Measurements from ENCODE around the gene TMPRSS6. TPM values are rescaled to one million over a fixed set of nuclear protein-coding genes. Genes with fewer than 3 reads are reported as not detected.

TMPRSS6 gene
- total and polyA plus RNA-seq, 2 of the 13 experiments (the other 11 are each of a cell fraction or from before 2014, with no cell fraction given), result 4.2 to 4.8 TPM

- BruUV-seq (replicated peaks), result no TSS peak
- WGBS (ENCODE audit: low lambda C conversion rate), result 34% methylated on average over 10 of the region's 11 CpGs
- ATAC-seq, result no peak
- no peak for DNase-seq (ENCODE audit: low spot score)
- no peaks in the 10 kb centered on the region for H3K36me3 ChIP-seq (replicated peaks in 1 of 2; ENCODE audit: control insufficient read depth in 1 of 2, insufficient read depth in 2 of 2, low read length in 2 of 2)
- H3K79me2 ChIP-seq (ENCODE audit: insufficient read depth, low read length), result no peaks in the 10 kb centered on the region
- TF ChIP-seq ZNF574 (CRISPR knock-in tag; IDR thresholded peaks at IDR 0.05), result no peak
- TF ChIP-seq WIZ (CRISPR knock-in tag; IDR thresholded peaks at IDR 0.05), result no peak
- no peak for TF ChIP-seq NKX3-1 (CRISPR knock-in tag; IDR thresholded peaks at IDR 0.05)
- no peak for TF ChIP-seq MAX (IDR thresholded peaks at IDR 0.05)
- ChIA-PET CTCF (ENCODE audit: low intra/inter-chr PET ratio, low total read pairs) (no interaction called here), POLR2A (no interaction called here)
- H3K27ac ChIP-seq (ENCODE audit: extremely low read length, insufficient read depth, low read length), result no peak overlapping the region
- H3K27me3 ChIP-seq (ENCODE audit: control insufficient read depth in 1 of 2, insufficient read depth in 2 of 2, low read length in 2 of 2), result peaks cover 3 to 14% of the 10 kb centered on the region in 2 experiments; a peak in 4 of 5 replicates
- peaks cover 27% of the 10 kb centered on the region for H3K4me1 ChIP-seq (ENCODE audit: insufficient read depth, low read length)
- H3K9ac ChIP-seq (ENCODE audit: insufficient read depth, low read depth, low read length), result no peak overlapping the region
- no peak overlapping the region for H3K4me2 ChIP-seq (ENCODE audit: low read depth, low read length)
- H2AFZ ChIP-seq (ENCODE audit: low read length), result no peak overlapping the region
- intact Hi-C loops (cut with micrococcal nuclease; ENCODE audit: unreplicated experiment) (no loop called here), in situ Hi-C loops (cut with HindIII; ENCODE audit: extremely low pct_ligation_motif_present, low pct_unique_long_range_greater_than_20kb) (no loop called here)
- no peaks in the 10 kb centered on the region for H3K9me3 ChIP-seq (ENCODE audit: low read length)
- no peak for FAIRE-seq
- H4K20me1 ChIP-seq (ENCODE audit: insufficient read depth, low read length), result no peaks in the 10 kb centered on the region
- H3K4me3 ChIP-seq (replicated peaks in 1 of 3; ENCODE audit: insufficient read depth in 1 of 3, low read depth in 2 of 3, low read length in 3 of 3), result no peak overlapping the region
Measured at GRCh38 chr22:37115032-37115431, 5.5 kb upstream of the TMPRSS6 start.

GRCh38 chr22:37113757-37114156 is 4.2 kb upstream of the TMPRSS6 start:
- FAIRE-seq, result no peak
- TF ChIP-seq ZNF274 (CRISPR knock-in tag; IDR thresholded peaks at IDR 0.05) (no peak), ZNF496 (CRISPR knock-in tag; IDR thresholded peaks at IDR 0.05; ENCODE audit: insufficient replicate concordance) (no peak), ZNF33A (CRISPR knock-in tag; IDR thresholded peaks at IDR 0.05; ENCODE audit: borderline replicate concordance) (no peak), MAFF (IDR thresholded peaks at IDR 0.05; ENCODE audit: low read depth, low read length) (no peak), MYPOP (CRISPR knock-in tag; IDR thresholded peaks at IDR 0.05) (no peak), SOX5 (CRISPR knock-in tag; IDR thresholded peaks at IDR 0.05; ENCODE audit: borderline replicate concordance) (no peak), ESRRA (CRISPR knock-in tag; IDR thresholded peaks at IDR 0.05; ENCODE audit: low read depth) (no peak), PHF20 (CRISPR knock-in tag; IDR thresholded peaks at IDR 0.05) (no peak), SMARCC2 (IDR thresholded peaks at IDR 0.05) (no peak), MXD3 (CRISPR knock-in tag; IDR thresholded peaks at IDR 0.05) (no peak), ZNF251 (CRISPR knock-in tag; IDR thresholded peaks at IDR 0.05) (no peak), HDAC2 (CRISPR knock-in tag; IDR thresholded peaks at IDR 0.05) (no peak), ZNF546 (CRISPR knock-in tag; conservative IDR thresholded peaks at IDR 0.05) (no peak)

More at GRCh38 chr22:37113757-37114156, 4.2 kb upstream of the TMPRSS6 start:
- intact Hi-C loops (cut with micrococcal nuclease; ENCODE audit: unreplicated experiment), result no loop called here
- H3K9ac ChIP-seq (ENCODE audit: insufficient read depth, low read depth, low read length), result no peak overlapping the region
- CTCF ChIA-PET (ENCODE audit: low intra/inter-chr PET ratio, low total read pairs), result no interaction called here
- H3K27me3 ChIP-seq (ENCODE audit: control insufficient read depth in 1 of 2, insufficient read depth in 2 of 2, low read length in 2 of 2), result peaks cover 1 to 8% of the 10 kb centered on the region in 2 experiments; a peak in 2 of 5 replicates
- in situ Hi-C loops (cut with HindIII; ENCODE audit: extremely low pct_ligation_motif_present, low pct_unique_long_range_greater_than_20kb), result no loop called here
- ATAC-seq (no peak), DNase-seq (ENCODE audit: low spot score) (no peak)
- H4K20me1 ChIP-seq (ENCODE audit: insufficient read depth, low read length), result no peaks in the 10 kb centered on the region
- peaks cover 40% of the 10 kb centered on the region for H3K4me1 ChIP-seq (ENCODE audit: insufficient read depth, low read length)
- POLR2A ChIA-PET, result interaction anchor here (0.7 kb wide), 1 partner anchor 9 kb away, joined by 3 read pairs; no protein-coding TSS in a partner anchor
- H3K9me3 ChIP-seq (ENCODE audit: low read length), result no peaks in the 10 kb centered on the region
- no peak overlapping the region for H3K4me2 ChIP-seq (ENCODE audit: low read depth, low read length)
- no peak overlapping the region for H2AFZ ChIP-seq (ENCODE audit: low read length)
- no peak overlapping the region for H3K4me3 ChIP-seq (replicated peaks in 1 of 3; ENCODE audit: insufficient read depth in 1 of 3, low read depth in 2 of 3, low read length in 3 of 3)
- no peaks in the 10 kb centered on the region for H3K36me3 ChIP-seq (replicated peaks in 1 of 2; ENCODE audit: control insufficient read depth in 1 of 2, insufficient read depth in 2 of 2, low read length in 2 of 2)
- no peaks in the 10 kb centered on the region for H3K79me2 ChIP-seq (ENCODE audit: insufficient read depth, low read length)
- H3K27ac ChIP-seq (ENCODE audit: extremely low read length, insufficient read depth, low read length), result no peak overlapping the region
- BruUV-seq (replicated peaks), result no TSS peak
- WGBS (ENCODE audit: low lambda C conversion rate), result 71% methylated on average over 6 of the region's 8 CpGs
